ENCODE results near the gene CYTH3. TPM values are rescaled to one million over a fixed set of nuclear protein-coding genes. Genes with fewer than 3 reads are reported as not detected.

The CYTH3 gene
- total RNA-seq, 1 experiment from 2014 or later = 29.1 TPM

GRCh38 chr7:6261699-6262098 lies 10.7 kb downstream of the CYTH3 start:
- BruUV-seq (replicated peaks) = no TSS peak
- CTCF ChIA-PET = no interaction called here

GRCh38 chr7:6260291-6261187 lies 11.9 kb downstream of the CYTH3 start:
- intact Hi-C loops (cut with micrococcal nuclease; ENCODE audit: unreplicated experiment) = no loop called here
- Histone ChIP-seq H3K36me3 (ENCODE audit: control insufficient read depth, insufficient read depth, low read length) (no peaks in the 10 kb centered on the region), H3K4me3 (ENCODE audit: low read depth, low read length) (no peak overlapping the region), H3K4me1 (peaks cover 31% of the 10 kb centered on the region; the same call in 1 of the 2 replicates), H3K9me3 (no peaks in the 10 kb centered on the region), H3K27me3 (replicated peaks; ENCODE audit: control insufficient read depth, insufficient read depth, low read length) (no peaks in the 10 kb centered on the region)
- TF ChIP-seq CTCF (IDR thresholded peaks at IDR 0.05; ENCODE audit: insufficient read depth in 1 of 2, low read depth in 1 of 2, low read length in 1 of 2, severe bottlenecking in 1 of 2, unreplicated experiment in 1 of 2) = no peak
- no peak overlapping the region for H3K4me3 Mint-ChIP-seq (ENCODE audit: unreplicated experiment)
- peaks cover 18% of the 10 kb centered on the region for H3K4me1 Mint-ChIP-seq (ENCODE audit: low read depth, unreplicated experiment)
- no peak for DNase-seq
- ChIA-PET CTCF (no interaction called here), POLR2A (no interaction called here)
- no peaks in the 10 kb centered on the region for H3K36me3 Mint-ChIP-seq (ENCODE audit: insufficient read depth, unreplicated experiment)
- no peaks in the 10 kb centered on the region for H3K27me3 Mint-ChIP-seq (ENCODE audit: insufficient read depth, unreplicated experiment)
- no peaks in the 10 kb centered on the region for H3K9me3 Mint-ChIP-seq (ENCODE audit: unreplicated experiment)
- no TSS peak for BruUV-seq (replicated peaks)
- no peak overlapping the region for H3K27ac Mint-ChIP-seq (ENCODE audit: unreplicated experiment)

More at GRCh38 chr7:6261699-6262098, 10.7 kb downstream of the CYTH3 start:
- Mint-ChIP-seq H3K27me3 (ENCODE audit: insufficient read depth, unreplicated experiment) (no peaks in the 10 kb centered on the region), H3K36me3 (ENCODE audit: insufficient read depth, unreplicated experiment) (no peaks in the 10 kb centered on the region), H3K27ac (ENCODE audit: unreplicated experiment) (no peak overlapping the region), H3K9me3 (ENCODE audit: unreplicated experiment) (peaks cover 4% of the 10 kb centered on the region), H3K4me1 (ENCODE audit: low read depth, unreplicated experiment) (peaks cover 20% of the 10 kb centered on the region), H3K4me3 (ENCODE audit: unreplicated experiment) (no peak overlapping the region)
- Histone ChIP-seq H3K36me3 (ENCODE audit: control insufficient read depth, insufficient read depth, low read length) (no peaks in the 10 kb centered on the region), H3K4me3 (ENCODE audit: low read depth, low read length) (no peak overlapping the region), H3K4me1 (peaks cover 21% of the 10 kb centered on the region; the same call in 1 of the 2 replicates), H3K9me3 (no peaks in the 10 kb centered on the region), H3K27me3 (replicated peaks; ENCODE audit: control insufficient read depth, insufficient read depth, low read length) (no peaks in the 10 kb centered on the region)
- POLR2A ChIA-PET = no interaction called here
- no peak for DNase-seq
- intact Hi-C loops (cut with micrococcal nuclease; ENCODE audit: unreplicated experiment) = no loop called here
- no peak for TF ChIP-seq CTCF (IDR thresholded peaks at IDR 0.05; ENCODE audit: insufficient read depth in 1 of 2, low read depth in 1 of 2, low read length in 1 of 2, severe bottlenecking in 1 of 2, unreplicated experiment in 1 of 2)

GRCh38 chr7:6259257-6259656 lies 13.2 kb downstream of the CYTH3 start:
- peaks cover 16% of the 10 kb centered on the region for H3K4me1 Mint-ChIP-seq (ENCODE audit: low read depth, unreplicated experiment)
- ChIA-PET CTCF (no interaction called here), POLR2A (no interaction called here)
- no peak overlapping the region for H3K27ac Mint-ChIP-seq (ENCODE audit: unreplicated experiment)
- no peak for TF ChIP-seq CTCF (IDR thresholded peaks at IDR 0.05; ENCODE audit: insufficient read depth in 1 of 2, low read depth in 1 of 2, low read length in 1 of 2, severe bottlenecking in 1 of 2, unreplicated experiment in 1 of 2)
- H3K36me3 Mint-ChIP-seq (ENCODE audit: insufficient read depth, unreplicated experiment) = no peaks in the 10 kb centered on the region
- Histone ChIP-seq H3K4me1 (peaks cover 34% of the 10 kb centered on the region; the same call in 1 of the 2 replicates), H3K27me3 (replicated peaks; ENCODE audit: control insufficient read depth, insufficient read depth, low read length) (no peaks in the 10 kb centered on the region), H3K9me3 (no peaks in the 10 kb centered on the region), H3K4me3 (ENCODE audit: low read depth, low read length) (no peak overlapping the region), H3K36me3 (ENCODE audit: control insufficient read depth, insufficient read depth, low read length) (no peaks in the 10 kb centered on the region)
- no peaks in the 10 kb centered on the region for H3K9me3 Mint-ChIP-seq (ENCODE audit: unreplicated experiment)
- H3K27me3 Mint-ChIP-seq (ENCODE audit: insufficient read depth, unreplicated experiment) = no peaks in the 10 kb centered on the region
- intact Hi-C loops (cut with micrococcal nuclease; ENCODE audit: unreplicated experiment) = no loop called here
- no TSS peak for BruUV-seq (replicated peaks)
- H3K4me3 Mint-ChIP-seq (ENCODE audit: unreplicated experiment) = no peak overlapping the region
- DNase-seq = no peak
